ENCODE data around the gene LINC01488. TPM values are rescaled to one million over a fixed set of nuclear protein-coding genes. Genes with fewer than 3 reads are reported as not detected.

Gene LINC01488
- total and polyA plus RNA-seq, 9 of the 15 experiments (the other 6 are each of a cell fraction or from before 2014, with no cell fraction given): not detected

- ChIA-PET POLR2A (no interaction called here), CTCF (ENCODE audit: low intra/inter-chr PET ratio) (no interaction called here)
- ATAC-seq (no peak), FAIRE-seq (no peak), DNase-seq (ENCODE audit: extremely low read depth in 1 of 4, low spot score in 3 of 4) (no peak)
- peaks cover 6 to 54% of the 10 kb centered on the region in 2 experiments; a peak in 4 of 5 replicates for H3K27me3 ChIP-seq (ENCODE audit: control insufficient read depth in 2 of 2, insufficient read depth in 2 of 2, low read length in 2 of 2)
- no peak overlapping the region for H3K4me3 ChIP-seq
- H3K27ac ChIP-seq (ENCODE audit: extremely low read depth, low read depth, low read length): no peak overlapping the region
- no peaks in the 10 kb centered on the region for H3K79me2 ChIP-seq (ENCODE audit: control insufficient read depth, insufficient read depth, low read length)
- no peaks in the 10 kb centered on the region for H4K20me1 ChIP-seq (replicated peaks; ENCODE audit: control insufficient read depth, insufficient read depth, low read length)
- H3K9ac ChIP-seq (ENCODE audit: insufficient read depth in 1 of 2, low read depth in 2 of 2, low read length in 2 of 2): no peak overlapping the region
- in situ Hi-C loops (cut with MboI): no loop called here
- no peaks in the 10 kb centered on the region for H3K9me3 ChIP-seq (replicated peaks; ENCODE audit: control insufficient read depth, insufficient read depth, low read depth, low read length)
- H3K4me1 ChIP-seq (replicated peaks in 1 of 2; ENCODE audit: control insufficient read depth in 2 of 2, insufficient read depth in 2 of 2, low read length in 2 of 2): no peaks in the 10 kb centered on the region
- no peaks in the 10 kb centered on the region for H3K36me3 ChIP-seq (ENCODE audit: control insufficient read depth, insufficient read depth, low read length)
- intact Hi-C loops (cut with micrococcal nuclease): no loop called here
- no TSS peak for BruUV-seq (replicated peaks)
- TF ChIP-seq ZNF76 (CRISPR knock-in tag; IDR thresholded peaks at IDR 0.05; ENCODE audit: borderline replicate concordance): no peak
- peak; percentile 99 for TF ChIP-seq ZNF766 (CRISPR knock-in tag; conservative IDR thresholded peaks at IDR 0.05)
- 2% methylated on average over 5 of the region's 5 CpGs for WGBS (ENCODE audit: insufficient coverage, low coverage, missing lambda C conversion rate)
- H3K9me1 ChIP-seq (ENCODE audit: control insufficient read depth, insufficient read depth, low read length): no peaks in the 10 kb centered on the region
- H3K4me2 ChIP-seq (ENCODE audit: insufficient read depth, low read length): no peak overlapping the region
- no peak overlapping the region for H2AFZ ChIP-seq (ENCODE audit: low read depth, low read length)
These were observed 36.9 kb downstream of the LINC01488 start for GRCh38 chr11:69518081-69518950.

DNA sequence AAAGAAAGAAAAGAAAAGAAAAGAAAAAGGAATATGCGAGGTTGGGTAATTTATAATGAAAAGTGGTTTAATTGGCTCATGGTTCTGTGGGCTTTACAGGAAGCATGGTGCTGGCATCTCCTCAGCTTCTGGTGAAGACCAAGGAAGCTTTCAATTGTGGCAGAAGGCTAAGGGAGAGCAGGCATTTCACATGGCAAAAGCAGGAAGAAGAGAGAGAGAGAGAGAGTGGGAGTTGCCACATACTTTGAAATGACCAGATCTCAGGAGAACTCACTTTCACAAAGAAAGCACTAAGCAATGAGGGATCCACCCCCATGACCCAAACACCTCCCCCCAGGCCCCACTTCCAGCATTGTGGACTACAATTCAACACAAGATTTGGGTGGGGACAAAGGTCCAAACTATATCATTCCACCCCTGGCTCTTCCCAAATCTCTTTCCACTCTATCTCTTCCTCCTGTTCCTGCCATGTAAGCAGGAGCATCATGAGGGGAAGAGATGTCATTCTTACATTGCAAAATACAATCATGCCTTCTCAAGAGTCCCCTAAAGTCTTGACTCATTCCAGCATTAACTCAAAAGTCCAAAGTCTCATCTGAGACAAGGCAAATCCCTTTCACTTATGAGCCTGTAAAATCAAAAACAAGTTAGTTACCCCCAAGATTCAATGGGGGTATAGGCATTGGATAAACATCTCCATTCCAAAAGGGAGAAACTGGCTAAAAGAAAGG lies 38.9 kb downstream of the LINC01488 start:
- peaks cover 0 to 10% of the 10 kb centered on the region in 2 experiments; a peak in 4 of 5 replicates for H3K4me1 ChIP-seq (replicated peaks in 1 of 2; ENCODE audit: control insufficient read depth in 2 of 2, insufficient read depth in 2 of 2, low read length in 2 of 2)
- no peaks in the 10 kb centered on the region for H3K9me3 ChIP-seq (replicated peaks; ENCODE audit: control insufficient read depth, insufficient read depth, low read depth, low read length)
- CTCF ChIA-PET (ENCODE audit: low intra/inter-chr PET ratio): no interaction called here
- no peaks in the 10 kb centered on the region for H3K36me3 ChIP-seq (ENCODE audit: control insufficient read depth, insufficient read depth, low read length)
- H3K27ac ChIP-seq (ENCODE audit: extremely low read depth, low read depth, low read length): no peak overlapping the region
- H3K27me3 ChIP-seq (ENCODE audit: control insufficient read depth in 2 of 2, insufficient read depth in 2 of 2, low read length in 2 of 2): peaks cover 4 to 56% of the 10 kb centered on the region in 2 experiments; a peak in 3 of 5 replicates
- H3K9ac ChIP-seq (ENCODE audit: insufficient read depth in 1 of 2, low read depth in 2 of 2, low read length in 2 of 2): no peak overlapping the region
- no peak overlapping the region for H3K4me3 ChIP-seq
- H2AFZ ChIP-seq (ENCODE audit: low read depth, low read length): no peak overlapping the region
- POLR2A ChIA-PET: no interaction called here
- BruUV-seq (replicated peaks): no TSS peak
- ATAC-seq (no peak), DNase-seq (ENCODE audit: extremely low read depth in 1 of 4, low spot score in 3 of 4) (no peak), FAIRE-seq (no peak)
- no peaks in the 10 kb centered on the region for H4K20me1 ChIP-seq (replicated peaks; ENCODE audit: control insufficient read depth, insufficient read depth, low read length)
- no peaks in the 10 kb centered on the region for H3K79me2 ChIP-seq (ENCODE audit: control insufficient read depth, insufficient read depth, low read length)
- H3K9me1 ChIP-seq (ENCODE audit: control insufficient read depth, insufficient read depth, low read length): no peaks in the 10 kb centered on the region
- in situ Hi-C loops (cut with MboI) (no loop called here), intact Hi-C loops (cut with micrococcal nuclease) (no loop called here)
- H3K4me2 ChIP-seq (ENCODE audit: insufficient read depth, low read length): no peak overlapping the region
- no CpG with 5 or more reads among the region's 1 CpG for WGBS (ENCODE audit: insufficient coverage, low coverage, missing lambda C conversion rate)
- TF ChIP-seq, protein P1, sequence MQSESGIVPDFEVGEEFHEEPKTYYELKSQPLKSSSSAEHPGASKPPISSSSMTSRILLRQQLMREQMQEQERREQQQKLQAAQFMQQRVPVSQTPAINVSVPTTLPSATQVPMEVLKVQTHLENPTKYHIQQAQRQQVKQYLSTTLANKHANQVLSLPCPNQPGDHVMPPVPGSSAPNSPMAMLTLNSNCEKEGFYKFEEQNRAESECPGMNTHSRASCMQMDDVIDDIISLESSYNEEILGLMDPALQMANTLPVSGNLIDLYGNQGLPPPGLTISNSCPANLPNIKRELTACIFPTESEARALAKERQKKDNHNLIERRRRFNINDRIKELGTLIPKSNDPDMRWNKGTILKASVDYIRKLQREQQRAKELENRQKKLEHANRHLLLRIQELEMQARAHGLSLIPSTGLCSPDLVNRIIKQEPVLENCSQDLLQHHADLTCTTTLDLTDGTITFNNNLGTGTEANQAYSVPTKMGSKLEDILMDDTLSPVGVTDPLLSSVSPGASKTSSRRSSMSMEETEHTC (IDR thresholded peaks at IDR 0.05): no peak
- no peak for TF ChIP-seq PHF8 (IDR thresholded peaks at IDR 0.05; ENCODE audit: borderline replicate concordance, low read length)
- TF ChIP-seq FOXM1 (IDR thresholded peaks at IDR 0.05; ENCODE audit: low read depth): no peak
- TF ChIP-seq FOXM1 (CRISPR knock-in tag; IDR thresholded peaks at IDR 0.05; ENCODE audit: low read depth): no peak
- no peak for TF ChIP-seq STAT5B (CRISPR knock-in tag; IDR thresholded peaks at IDR 0.05)
- TF ChIP-seq SIX5 (IDR thresholded peaks at IDR 0.05; ENCODE audit: borderline replicate concordance in 1 of 2, insufficient read depth in 1 of 2, low read depth in 1 of 2, low read length in 2 of 2): no peak
- TF ChIP-seq BCOR (IDR thresholded peaks at IDR 0.05): no peak
- TF ChIP-seq NUFIP1 (IDR thresholded peaks at IDR 0.05; ENCODE audit: partially characterized antibody): no peak
- no peak for TF ChIP-seq ZZZ3 (IDR thresholded peaks at IDR 0.05)
- TF ChIP-seq SRSF9 (IDR thresholded peaks at IDR 0.05; ENCODE audit: borderline replicate concordance, low read depth, low read length): no peak
- TF ChIP-seq PYGO2 (tag; IDR thresholded peaks at IDR 0.05): no peak
- TF ChIP-seq ZNF431 (CRISPR knock-in tag; IDR thresholded peaks at IDR 0.05): no peak

All from K562 (cell line).